GM21529 (cell line): ENCODE results near the gene SP140L.
"Not testable (repeated sequence)": the region's sequence is repeated elsewhere in the genome, so short reads cannot be mapped to it uniquely, and the experiment has no call there.

Source experiments
- ATAC-seq: cut with Tn5 transposase; IDR thresholded peaks from one replicate; pipeline ENCODE4 v1.9.1; 2021; ENCODE audit not compliant: unreplicated experiment

The SP140L gene

GRCh38 chr2:230417436-230417835 is 90.4 kb downstream of the SP140L start:
- ATAC-seq = no peak

- no peak for ATAC-seq
These were observed 91.5 kb downstream of the SP140L start for GRCh38 chr2:230418341-230419016.

GRCh38 chr2:230419181-230419580 is 92.2 kb downstream of the SP140L start:
- ATAC-seq = no peak

- ATAC-seq = no peak
These were observed 95.2 kb downstream of the SP140L start for GRCh38 chr2:230422149-230422548.

- ATAC-seq = no peak
These were observed 97.0 kb downstream of the SP140L start for GRCh38 chr2:230423851-230424458.

DNA sequence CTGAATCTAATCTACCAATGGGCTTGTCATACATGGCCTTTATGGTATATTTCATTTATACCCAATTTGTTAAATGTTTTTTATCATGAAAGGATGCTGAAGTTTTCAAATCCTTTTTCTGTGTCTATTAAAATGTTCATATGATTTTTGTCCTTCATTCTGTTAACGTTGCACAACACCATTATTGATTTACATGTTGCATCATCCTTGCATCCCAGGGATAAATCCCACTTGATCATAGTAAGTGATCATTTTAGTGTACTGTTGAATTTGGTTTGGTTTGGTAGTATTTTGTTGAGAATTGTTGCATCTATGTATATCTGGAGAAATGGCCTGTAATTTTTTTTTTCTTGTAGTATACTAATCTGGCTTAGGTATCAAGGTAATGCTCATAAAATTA is 98.4 kb downstream of the SP140L start:
- ATAC-seq = no peak

GRCh38 chr2:230429513-230429912 is 102.5 kb downstream of the SP140L start:
- no peak for ATAC-seq

GRCh38 chr2:230430957-230431910 is 104.2 kb downstream of the SP140L start:
- no peak for ATAC-seq

- no peak for ATAC-seq
These were observed 107.8 kb downstream of the SP140L start for GRCh38 chr2:230434677-230435324.

GRCh38 chr2:230435431-230435830 is 108.4 kb downstream of the SP140L start:
- no peak for ATAC-seq

DNA sequence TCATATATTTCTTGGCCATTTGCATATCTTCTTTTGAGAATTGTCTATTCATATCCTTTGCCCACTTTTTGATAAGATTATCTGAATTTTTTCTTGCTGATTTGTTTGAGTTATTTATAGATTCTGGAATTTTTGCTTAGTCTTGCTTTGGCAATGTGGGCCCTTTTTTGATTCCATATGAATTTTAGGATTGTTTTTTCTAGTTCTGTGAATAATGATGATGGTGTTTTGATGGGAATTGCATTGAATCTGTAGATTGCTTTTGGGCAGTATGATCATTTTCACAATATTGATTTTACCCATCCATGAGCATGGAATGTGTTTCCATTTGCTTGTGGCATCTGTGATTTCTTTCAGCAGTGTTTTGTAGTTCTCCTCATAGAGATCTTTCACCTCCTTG is 112.1 kb downstream of the SP140L start:
- ATAC-seq = not testable (repeated sequence)

GRCh38 chr2:230439590-230439989 is 112.6 kb downstream of the SP140L start:
- no peak for ATAC-seq

DNA sequence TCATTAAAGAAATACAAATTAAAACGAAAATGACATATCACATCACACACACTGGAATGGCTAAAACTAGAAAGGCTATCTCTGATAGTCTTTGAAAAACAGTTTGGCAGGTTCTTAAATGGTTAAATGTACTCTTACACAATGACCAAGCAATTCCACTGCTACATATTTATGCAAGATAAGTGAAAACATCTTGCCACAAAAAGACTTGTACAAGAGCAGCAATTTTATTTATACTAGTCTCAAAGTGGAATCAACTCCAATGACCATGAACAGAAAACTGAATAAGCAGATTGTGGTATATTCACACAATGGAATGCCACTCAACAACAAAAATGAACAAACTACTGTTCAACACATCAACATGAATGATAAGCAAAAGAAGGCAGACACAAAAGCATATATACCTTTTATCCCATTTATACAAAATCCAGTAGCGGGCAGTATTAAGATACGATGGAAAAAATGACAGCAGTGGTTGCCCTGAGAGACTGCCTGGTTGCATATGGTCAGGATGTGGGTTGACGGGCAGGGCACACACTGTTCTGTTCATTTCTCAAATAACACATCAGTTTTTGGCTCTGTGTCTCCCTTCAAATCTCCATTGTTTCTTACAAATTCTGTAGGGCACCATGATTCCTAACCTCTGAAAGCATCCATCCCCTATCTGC is 114.4 kb downstream of the SP140L start:
- ATAC-seq = peak; percentile 62

DNA sequence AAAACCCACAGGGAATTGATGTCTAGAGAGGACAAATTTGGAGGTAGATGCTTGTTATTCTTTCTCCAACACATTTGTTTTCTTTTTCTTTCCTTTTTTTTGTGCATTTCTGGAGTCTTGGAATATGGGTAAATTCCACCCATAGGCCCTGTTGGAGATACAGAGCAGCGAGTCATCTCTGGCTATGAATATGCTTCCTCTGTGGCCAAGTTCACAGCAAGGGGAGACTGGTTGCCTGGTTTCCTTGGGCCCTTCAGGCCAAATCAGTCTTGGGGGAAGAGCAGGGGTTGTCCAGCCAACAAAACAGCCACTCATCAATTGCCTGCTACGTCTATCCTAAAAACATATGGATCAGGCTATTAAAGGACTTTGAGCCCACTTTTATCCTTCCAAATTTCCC is 116.5 kb downstream of the SP140L start:
- no peak for ATAC-seq

DNA sequence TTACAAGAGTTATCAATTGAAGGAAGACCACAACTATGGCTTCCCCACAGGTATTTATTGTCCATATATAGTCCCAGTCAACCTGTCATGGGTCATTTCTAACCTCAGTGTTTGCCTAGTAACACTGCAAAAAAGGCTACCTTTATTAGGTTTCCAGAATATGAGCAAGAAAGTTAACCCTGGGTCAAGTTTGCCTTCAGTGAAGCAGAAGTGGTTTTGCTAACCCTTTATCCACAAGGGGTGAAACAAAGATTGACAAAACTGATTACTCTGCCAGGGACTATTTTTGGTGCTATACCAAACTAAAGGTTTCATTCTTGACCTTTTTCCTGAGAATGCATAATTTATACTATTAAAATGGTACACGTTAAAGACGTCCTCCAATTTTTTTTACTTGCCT is 117.8 kb downstream of the SP140L start:
- ATAC-seq = no peak

DNA sequence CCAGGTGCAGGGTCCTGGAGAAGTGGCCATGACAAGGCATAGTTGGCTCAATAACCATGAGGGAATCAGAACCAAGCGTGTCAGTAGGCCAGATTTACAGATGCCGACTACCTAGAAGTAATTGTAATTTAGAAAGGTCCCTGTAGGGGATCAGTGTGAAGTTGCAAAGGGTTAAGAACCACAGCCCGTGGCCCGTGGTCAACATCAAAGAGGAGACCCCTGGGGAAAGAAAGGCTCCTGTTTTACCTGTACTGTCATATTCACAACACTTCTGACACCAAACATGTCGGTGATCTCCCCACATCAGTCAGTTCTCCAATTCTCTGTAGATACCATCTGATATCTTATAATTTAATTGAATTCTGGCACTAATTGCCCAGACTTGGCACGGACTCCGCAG is 120.0 kb downstream of the SP140L start:
- no peak for ATAC-seq

DNA sequence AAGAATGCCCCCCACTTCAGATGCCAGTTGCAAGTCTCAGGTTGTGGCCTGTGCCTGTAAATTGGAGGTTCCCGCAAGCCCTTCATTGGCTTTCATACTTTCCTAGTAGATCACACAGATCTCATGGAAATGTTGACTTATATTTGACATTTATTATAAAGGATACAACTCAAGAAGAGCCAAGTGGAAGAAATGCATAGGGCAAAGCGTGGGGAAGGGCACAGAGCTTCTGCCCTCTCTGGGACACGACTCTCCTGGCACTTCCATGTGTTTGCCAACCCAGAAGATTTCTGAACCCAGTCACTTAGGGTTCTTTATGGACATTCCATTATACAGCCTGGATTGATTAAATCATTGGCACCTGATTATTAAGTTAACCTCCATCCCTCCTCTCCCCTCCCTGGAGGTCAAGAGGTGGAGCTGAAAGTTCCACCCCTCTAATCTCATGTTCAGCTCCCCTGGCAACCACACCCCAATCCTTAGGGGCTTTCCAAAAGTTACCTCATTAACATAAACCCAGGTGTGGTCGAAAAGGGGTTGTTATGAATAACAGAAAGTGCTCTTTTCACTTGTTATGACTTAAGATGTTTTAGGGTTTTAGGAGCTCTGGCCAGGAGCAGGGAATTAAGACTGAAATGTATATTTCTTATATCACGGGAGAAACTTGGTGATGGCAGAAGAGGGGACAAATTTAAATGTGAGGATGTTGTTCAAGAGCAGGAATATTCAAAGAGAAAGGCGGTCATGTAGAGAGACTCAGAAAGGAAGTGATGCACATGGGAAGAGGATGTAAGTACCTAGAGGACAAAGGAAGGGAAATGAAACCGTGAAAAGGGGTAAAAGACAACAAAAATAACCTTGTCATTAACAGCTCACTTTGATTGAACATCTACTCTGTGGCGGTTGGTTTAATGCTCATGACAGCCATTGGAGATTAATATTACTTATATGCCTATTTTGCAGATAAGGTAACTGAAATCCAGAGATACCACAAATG is 120.8 kb downstream of the SP140L start:
- peak; percentile 81 for ATAC-seq

DNA sequence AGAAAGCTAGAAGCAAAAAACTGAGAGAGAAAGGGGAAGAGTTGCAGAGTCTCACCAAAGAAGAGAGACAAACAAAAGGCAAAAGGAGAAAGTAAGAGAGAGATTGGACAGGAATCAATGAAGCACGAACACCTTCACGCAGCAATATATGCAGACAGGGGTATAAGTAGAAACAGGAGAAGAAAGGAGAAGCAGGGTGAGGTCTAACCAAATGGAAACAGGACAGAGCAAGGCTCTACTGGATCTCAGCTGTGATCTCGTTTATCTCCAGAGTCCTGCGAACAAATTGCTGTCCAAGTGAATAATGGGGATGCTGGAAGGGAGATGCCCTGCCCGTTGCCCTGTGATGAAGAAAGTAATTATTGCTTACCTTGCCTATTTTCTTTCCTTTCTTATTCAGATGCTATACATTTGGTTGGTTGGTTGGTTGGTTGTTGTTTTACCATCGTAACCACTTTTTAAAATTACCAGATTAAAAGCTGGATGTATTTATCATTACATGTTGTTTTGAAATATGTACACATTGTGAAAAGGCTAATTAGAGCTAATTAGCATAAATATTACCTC is 123.0 kb downstream of the SP140L start:
- ATAC-seq = no peak

DNA sequence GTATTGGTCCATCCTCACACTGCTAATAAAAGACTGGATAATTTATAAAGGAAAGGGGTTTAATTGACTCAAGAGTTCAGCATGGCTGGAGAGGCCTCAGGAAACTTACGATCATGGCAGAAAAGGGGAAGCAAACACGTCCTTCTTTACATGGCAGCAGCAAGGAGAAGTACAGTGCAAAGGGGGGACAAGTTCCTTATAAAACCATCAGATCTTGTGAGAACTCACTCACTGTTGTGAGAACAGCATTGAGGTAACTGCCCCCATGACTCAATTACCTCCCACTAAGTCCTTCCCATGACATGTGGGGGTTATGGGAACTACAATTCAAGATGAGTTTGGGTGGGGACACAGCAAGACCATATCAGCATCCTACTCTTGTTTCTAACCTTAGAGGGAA is 126.0 kb downstream of the SP140L start:
- no peak for ATAC-seq
